DND-41 (cell line): Measurements from ENCODE around the gene NR2F6.

ENCODE experiments used
- ATAC-seq: fragments of 200-7000 bp; cut with Tn5 transposase; 3 replicates; pipeline ENCODE4 v1.9.1; 2021; ENCODE audit warnings: low read depth; ENCODE audit not compliant: insufficient read depth
- DNase-seq: peaks from one replicate; pipeline ENCODE4 v3.0.0-alpha.2; 2020
- H2AFZ ChIP-seq: 2 replicates; pipeline ENCODE4 v1.6.0; 2012; ENCODE audit warnings: low read depth, low read length
- H3K27ac ChIP-seq: 2 replicates; pipeline ENCODE4 v1.5.1; 2012; ENCODE audit warnings: low read length, inconsistent platforms
- H3K27me3 ChIP-seq: fragments of 200-600 bp; sonication (generic); 2 replicates; pipeline ENCODE4 v1.6.0; 2012; ENCODE audit warnings: low read length, mild to moderate bottlenecking, inconsistent platforms; ENCODE audit not compliant: insufficient read depth, poor library complexity
- H3K36me3 ChIP-seq: 2 replicates; pipeline ENCODE4 v1.5.1; 2012; ENCODE audit warnings: low read length, inconsistent platforms; ENCODE audit not compliant: insufficient read depth
- H3K4me1 ChIP-seq: 2 replicates; pipeline ENCODE4 v1.5.1; 2012; ENCODE audit warnings: mild to moderate bottlenecking, low read length; ENCODE audit not compliant: insufficient read depth
- H3K4me2 ChIP-seq: 2 replicates; pipeline ENCODE4 v1.6.0; 2012; ENCODE audit warnings: mild to moderate bottlenecking, moderate library complexity, low read length, inconsistent platforms; ENCODE audit not compliant: insufficient read depth
- H3K4me3 ChIP-seq, 2 experiments: fragments of 200-600 bp in 1 of 2; shearing (Covaris generic) in 1 of 2; 2 replicates each; pipeline ENCODE4 v1.5.1; 2012 to 2016; ENCODE audit warnings: inconsistent platforms in 2 of 2, low read length in 2 of 2, mild to moderate bottlenecking in 2 of 2, low read depth in 1 of 2, moderate library complexity in 1 of 2
- H3K79me2 ChIP-seq: 2 replicates; pipeline ENCODE4 v1.6.0; 2012; ENCODE audit warnings: low read length, inconsistent platforms; ENCODE audit not compliant: insufficient read depth
- H3K9ac ChIP-seq: 2 replicates; pipeline ENCODE4 v1.6.0; 2012; ENCODE audit warnings: low read depth, mild to moderate bottlenecking, inconsistent platforms, low read length, moderate library complexity
- H3K9me3 ChIP-seq: 2 replicates; pipeline ENCODE4 v1.5.1; 2012; ENCODE audit warnings: low read length, moderate library complexity, mild to moderate bottlenecking, inconsistent platforms; ENCODE audit not compliant: insufficient read depth, severe bottlenecking
- H4K20me1 ChIP-seq: 2 replicates; pipeline ENCODE4 v1.6.0; 2012; ENCODE audit warnings: low read length; ENCODE audit not compliant: insufficient read depth
- CTCF ChIP-seq: IDR thresholded peaks from 2 replicates; pipeline ENCODE4 v1.5.1; 2012; ENCODE audit warnings: borderline replicate concordance, low read length, moderate library complexity, mild to moderate bottlenecking; ENCODE audit not compliant: poor library complexity, severe bottlenecking; ENCODE audit errors: extremely low read depth
- EZH2 ChIP-seq: IDR thresholded peaks from 3 replicates; pipeline ENCODE4 v1.6.1; 2012; ENCODE audit warnings: borderline replicate concordance, low read depth, mild to moderate bottlenecking, moderate library complexity, low read length, inconsistent platforms; ENCODE audit not compliant: severe bottlenecking

The NR2F6 gene

GRCh38 chr19:17292301-17293074, 46.8 kb upstream of the NR2F6 start:
- Histone ChIP-seq H3K27ac (peak overlapping the region; percentile 79), H4K20me1 (no peaks in the 10 kb centered on the region; the same call in 1 of the 2 replicates), H3K27me3 (no peaks in the 10 kb centered on the region), H3K4me1 (peaks cover 28% of the 10 kb centered on the region), H3K4me2 (peak overlapping the region; percentile 99), H2AFZ (peak overlapping the region; percentile 99), H3K9me3 (no peaks in the 10 kb centered on the region), H3K79me2 (peaks cover 9% of the 10 kb centered on the region; the same call in 1 of the 2 replicates), H3K36me3 (0 out of 2 replicates have a peak, but pooled peaks cover 3% of the 10 kb centered on the region), H3K4me3 (peak overlapping the region; percentile 39 to 94; a peak in 3 of 4 replicates), H3K9ac (peak overlapping the region; percentile 73)
- ATAC-seq (peak; percentile 95), DNase-seq (peak; percentile 86)
- TF ChIP-seq EZH2 (no peak), CTCF (peak; percentile 94)

- H3K4me2 ChIP-seq = no peak overlapping the region
- H2AFZ ChIP-seq = no peak overlapping the region
- TF ChIP-seq CTCF = no peak
- TF ChIP-seq EZH2 = no peak
These were observed 43.8 kb upstream of the NR2F6 start for GRCh38 chr19:17289489-17289888.

GRCh38 chr19:17286752-17287151, 41.0 kb upstream of the NR2F6 start:
- Histone ChIP-seq H4K20me1 (peaks cover 3% of the 10 kb centered on the region; the same call in 1 of the 2 replicates), H3K9me3 (no peaks in the 10 kb centered on the region), H3K36me3 (no peaks in the 10 kb centered on the region), H3K27me3 (no peaks in the 10 kb centered on the region), H3K79me2 (no peaks in the 10 kb centered on the region), H3K9ac (no peak overlapping the region), H3K4me1 (peaks cover 1% of the 10 kb centered on the region), H2AFZ (no peak overlapping the region), H3K4me2 (no peak overlapping the region), H3K27ac (no peak overlapping the region), H3K4me3 (no peak overlapping the region)
- TF ChIP-seq CTCF = no peak
- TF ChIP-seq EZH2 = no peak
- ATAC-seq (no peak), DNase-seq (no peak)

More at GRCh38 chr19:17289489-17289888, 43.8 kb upstream of the NR2F6 start:
- H3K4me1 ChIP-seq = peaks cover 28% of the 10 kb centered on the region
- H3K27me3 ChIP-seq = no peaks in the 10 kb centered on the region
- no peak overlapping the region for H3K4me3 ChIP-seq
- ATAC-seq = no peak
- H3K9me3 ChIP-seq = no peaks in the 10 kb centered on the region
- H4K20me1 ChIP-seq = no peaks in the 10 kb centered on the region; the same call in 1 of the 2 replicates
- peaks cover 9% of the 10 kb centered on the region; the same call in 1 of the 2 replicates for H3K79me2 ChIP-seq
- H3K27ac ChIP-seq = no peak overlapping the region
- DNase-seq = no peak
- no peaks in the 10 kb centered on the region for H3K36me3 ChIP-seq
- no peak overlapping the region for H3K9ac ChIP-seq
